Jurkat, Clone E6-1 (cell line): ENCODE results near the gene CUL9.
A peak's percentile ranks its signal among the peaks of the same experiment; 100 is the strongest.

ENCODE experiments used
- DNase-seq: peaks from one replicate; pipeline ENCODE4 v3.0.0-alpha.2; 2011; ENCODE audit warnings: low read depth, low spot score
- H3K4me3 ChIP-seq: 2 replicates; pipeline ENCODE4 v1.5.1; 2011; ENCODE audit warnings: mild to moderate bottlenecking, low read length, control low read depth, moderate library complexity

CUL9 gene

GRCh38 chr6:43221046-43221972 is 39.3 kb downstream of the CUL9 start:
- DNase-seq: no peak
- no peak overlapping the region for H3K4me3 ChIP-seq

- no peak for DNase-seq
- H3K4me3 ChIP-seq: no peak overlapping the region
Observed at GRCh38 chr6:43222418-43223059, 40.5 kb downstream of the CUL9 start.

- no peak for DNase-seq
- no peak overlapping the region for H3K4me3 ChIP-seq
Observed at GRCh38 chr6:43223175-43223574, 41.2 kb downstream of the CUL9 start.

GRCh38 chr6:43226192-43226851 is 44.3 kb downstream of the CUL9 start:
- no peak overlapping the region for H3K4me3 ChIP-seq
- DNase-seq: no peak

GRCh38 chr6:43228951-43229802 is 47.2 kb downstream of the CUL9 start, which contains the start of gene DNPH1:
Gene DNPH1, minus strand, starts transcription at chr6:43229481. Its CDS starts 25 bp downstream, at chr6:43229456.
- peak; percentile 44 for DNase-seq
- H3K4me3 ChIP-seq: peak within 1 kb of the TSS; percentile 75

- no peak for DNase-seq
- H3K4me3 ChIP-seq: peak overlapping the region; percentile 75
Observed at GRCh38 chr6:43229803-43230620, 48.0 kb downstream of the CUL9 start.

GRCh38 chr6:43231053-43231452 is 49.1 kb downstream of the CUL9 start:
- no peak overlapping the region for H3K4me3 ChIP-seq
- DNase-seq: no peak

GRCh38 chr6:43231735-43232450 is 49.9 kb downstream of the CUL9 start:
- H3K4me3 ChIP-seq: no peak overlapping the region
- DNase-seq: no peak

GRCh38 chr6:43235841-43236240 is 53.8 kb downstream of the CUL9 start:
- DNase-seq: no peak
- H3K4me3 ChIP-seq: no peak overlapping the region

- no peak for DNase-seq
- no peak overlapping the region for H3K4me3 ChIP-seq
Observed at GRCh38 chr6:43239054-43239453, 57.1 kb downstream of the CUL9 start.

- H3K4me3 ChIP-seq: no peak overlapping the region
- DNase-seq: no peak
Observed at GRCh38 chr6:43240950-43241349, 59.0 kb downstream of the CUL9 start.

- H3K4me3 ChIP-seq: no peak overlapping the region
- no peak for DNase-seq
Observed at GRCh38 chr6:43241446-43241845, 59.5 kb downstream of the CUL9 start.

GRCh38 chr6:43242908-43243663 is 61.1 kb downstream of the CUL9 start, which contains the start of gene TTBK1:
Gene TTBK1, plus strand, starts transcription at chr6:43243481. Its CDS starts 3,180 bp downstream, at chr6:43246661.
- DNase-seq: no peak

GRCh38 chr6:43243664-43244321 is 61.8 kb downstream of the CUL9 start:
- DNase-seq: no peak
- H3K4me3 ChIP-seq: no peak overlapping the region

More at GRCh38 chr6:43242908-43243663, 61.1 kb downstream of the CUL9 start, which contains the start of gene TTBK1:
- no peak within 1 kb of the TSS for H3K4me3 ChIP-seq

- H3K4me3 ChIP-seq: peak overlapping the region; percentile 68
- DNase-seq: no peak
Observed at GRCh38 chr6:43246301-43247113, 64.5 kb downstream of the CUL9 start.
